K562 (cell line): ENCODE results near the gene FHIT. TPM values are rescaled to one million over a fixed set of nuclear protein-coding genes. Genes with fewer than 3 reads are reported as not detected.

Experiments
- ATAC-seq: fragments of 200-7000 bp; cut with Tn5 transposase; 3 replicates; pipeline ENCODE4 v1.9.1; 2020; ENCODE audit warnings: moderate library complexity
- BruUV-seq: library from RNA; stranded (reverse); fragments of 400-500 nt; replicated peaks from 2 replicates; lab custom pipeline; 2021; lab: Mats Ljungman, UMichigan
- CTCF ChIA-PET: fragments of 300-600 bp; formaldehyde crosslinking; extraction: SDS; loops from one replicate; lab custom pipeline; 2021; ENCODE audit warnings: low intra/inter-chr PET ratio; lab: Yijun Ruan, JAX
- POLR2A ChIA-PET: fragments of 300-600, 350-650 bp; sonication (Branson Sonifier 250); formaldehyde crosslinking; extraction: SDS; loops from one replicate; lab custom pipeline; 2021; ENCODE audit warnings: antibody characterized with exemption, inconsistent platforms; lab: Yijun Ruan, JAX
- DNase-seq, 4 experiments: peaks; one replicate each; pipeline versions ENCODE4 v3.0.0 to v3.0.0-alpha.2; 2011 to 2018; ENCODE audit warnings: low spot score in 3 of 4, mixed read lengths in 3 of 4; ENCODE audit errors: extremely low read depth in 1 of 4
- FAIRE-seq: peaks from 2 replicates; lab custom pipeline; 2011; peaks lifted over from hg19 to GRCh38; lab: Jason Lieb, UNC
- H2AFZ ChIP-seq: 2 replicates; pipeline ENCODE4 v1.6.0; 2011; ENCODE audit warnings: low read depth, low read length, control low read depth, inconsistent platforms
- H3K27ac ChIP-seq: fragments of 200-600 bp; 3 replicates; pipeline ENCODE4 v1.8.0; 2011; ENCODE audit warnings: low read depth, mild to moderate bottlenecking, control low read depth, inconsistent platforms, low read length, moderate library complexity, mixed read lengths; ENCODE audit errors: extremely low read depth
- H3K27me3 ChIP-seq, 2 experiments: fragments of 300-600 bp in 1 of 2; 2 replicates in 1 of 2; 3 replicates in 1 of 2; pipeline versions ENCODE4 v1.6.0 to v1.8.0; 2011; ENCODE audit warnings: inconsistent platforms in 2 of 2, low read length in 2 of 2, mild to moderate bottlenecking in 1 of 2, mixed read lengths in 1 of 2, moderate library complexity in 1 of 2; ENCODE audit not compliant: control insufficient read depth in 2 of 2, insufficient read depth in 2 of 2
- H3K36me3 ChIP-seq: fragments of 300-600 bp; 3 replicates; pipeline ENCODE4 v1.8.0; 2011; ENCODE audit warnings: mild to moderate bottlenecking, low read length, inconsistent platforms; ENCODE audit not compliant: control insufficient read depth, insufficient read depth
- H3K4me1 ChIP-seq, 2 experiments: fragments of 200-600 bp in 1 of 2; replicated peaks in 1 of 2; 2 replicates in 1 of 2; 3 replicates in 1 of 2; pipeline versions ENCODE4 v1.5.1 to v1.8.0; 2011; ENCODE audit warnings: inconsistent platforms in 2 of 2, low read length in 2 of 2, mild to moderate bottlenecking in 1 of 2, mixed read lengths in 1 of 2, moderate library complexity in 1 of 2; ENCODE audit not compliant: control insufficient read depth in 2 of 2, insufficient read depth in 2 of 2
- H3K4me2 ChIP-seq: 2 replicates; pipeline ENCODE4 v1.6.1; 2011; ENCODE audit warnings: low read length, control low read depth, inconsistent platforms, mixed read lengths; ENCODE audit not compliant: insufficient read depth
- H3K4me3 ChIP-seq: fragments of 200-600 bp; sonication (generic), shearing (Covaris generic); 2 replicates; pipeline ENCODE4 v1.5.1; 2016; ENCODE audit warnings: control low read depth, inconsistent platforms
- H3K79me2 ChIP-seq: fragments of 200-600 bp; 3 replicates; pipeline ENCODE4 v1.8.0; 2011; ENCODE audit warnings: low read length, inconsistent platforms; ENCODE audit not compliant: control insufficient read depth, insufficient read depth
- H3K9ac ChIP-seq, 2 experiments: 2 replicates each; pipeline versions ENCODE4 v1.6.0 to v1.6.1; 2011; ENCODE audit warnings: low read depth in 2 of 2, low read length in 2 of 2, control low read depth in 1 of 2, inconsistent platforms in 1 of 2, mild to moderate bottlenecking in 1 of 2, mixed read lengths in 1 of 2; ENCODE audit not compliant: insufficient read depth in 1 of 2
- H3K9me1 ChIP-seq: one replicate; pipeline ENCODE4 v1.6.0; 2011; ENCODE audit warnings: inconsistent platforms, mild to moderate bottlenecking, low read length, moderate library complexity; ENCODE audit not compliant: control insufficient read depth, insufficient read depth
- H3K9me3 ChIP-seq: replicated peaks from 2 replicates; pipeline ENCODE4 v1.5.1; 2011; ENCODE audit warnings: low read depth, low read length, inconsistent platforms; ENCODE audit not compliant: control insufficient read depth, insufficient read depth
- H4K20me1 ChIP-seq: replicated peaks from 2 replicates; pipeline ENCODE4 v1.6.1; 2011; ENCODE audit warnings: low read length, inconsistent platforms, mixed read lengths; ENCODE audit not compliant: control insufficient read depth, insufficient read depth
- ARID1B ChIP-seq: fragments of 450-650 bp; IDR thresholded peaks from 2 replicates; pipeline ENCODE4 v1.6.1; 2016; ENCODE audit warnings: antibody characterized with exemption, mild to moderate bottlenecking, inconsistent platforms
- ATF1 ChIP-seq, 2 experiments: fragments of 450-650 bp in 1 of 2; IDR thresholded peaks; 2 replicates each; pipeline ENCODE4 v1.6.1; 2016; ENCODE audit warnings: missing compliant biosample characterization in 1 of 2, missing genetic modification characterization in 1 of 2
- CHCHD3 ChIP-seq: fragments of 250-450 bp; sonication (Bioruptor Pico); IDR thresholded peaks from 2 replicates; pipeline ENCODE4 v2.1.2; 2022; ENCODE audit warnings: mild to moderate bottlenecking
- DACH1 ChIP-seq: fragments of 450-650 bp; IDR thresholded peaks from 2 replicates; pipeline ENCODE4 v1.6.1; 2018; ENCODE audit not compliant: partially characterized antibody
- DNMT1 ChIP-seq: fragments of 450-650 bp; IDR thresholded peaks from 2 replicates; pipeline ENCODE4 v1.6.1; 2016; ENCODE audit warnings: antibody characterized with exemption, mild to moderate bottlenecking
- DPF2 ChIP-seq: fragments of 450-650 bp; IDR thresholded peaks from 2 replicates; pipeline ENCODE4 v1.6.1; 2016
- EHMT2 ChIP-seq: fragments of 450-650 bp; IDR thresholded peaks from 2 replicates; pipeline ENCODE4 v1.6.1; 2018; ENCODE audit warnings: antibody characterized with exemption
- HIVEP1 ChIP-seq: fragments of 250-450 bp; sonication (Bioruptor Pico); IDR thresholded peaks from 2 replicates; pipeline ENCODE4 v1.4.0; 2020; ENCODE audit warnings: mild to moderate bottlenecking
- HMG20A ChIP-seq: fragments of 450-650 bp; formaldehyde crosslinking; conservative IDR thresholded peaks from 2 replicates; pipeline ENCODE4 v1.4.0; 2020; ENCODE audit warnings: mild to moderate bottlenecking, mixed read lengths
- HNRNPLL ChIP-seq: fragments of 200-400 bp; formaldehyde crosslinking; IDR thresholded peaks from 2 replicates; pipeline ENCODE4 v1.6.1; 2017; ENCODE audit warnings: low read length, low read depth, mild to moderate bottlenecking; ENCODE audit not compliant: poor library complexity, severe bottlenecking
- MCM7 ChIP-seq, 2 experiments: fragments of 450-650 bp; IDR thresholded peaks; 2 replicates each; pipeline ENCODE4 v1.6.1; 2016 to 2018
- NCOR1 ChIP-seq: fragments of 450-650 bp; IDR thresholded peaks from 2 replicates; pipeline ENCODE4 v1.6.1; 2016; ENCODE audit warnings: mild to moderate bottlenecking, moderate library complexity
- RBM34 ChIP-seq: fragments of 200-400 bp; formaldehyde crosslinking; IDR thresholded peaks from 2 replicates; pipeline ENCODE4 v1.6.1; 2018; ENCODE audit warnings: low read length, borderline replicate concordance; ENCODE audit not compliant: insufficient read depth
- SP2 ChIP-seq: IDR thresholded peaks from 2 replicates; pipeline ENCODE4 v1.6.1; 2011; ENCODE audit warnings: mild to moderate bottlenecking, low read depth, low read length, moderate library complexity; ENCODE audit not compliant: poor library complexity, severe bottlenecking; ENCODE audit errors: extremely low read depth
- TAL1 ChIP-seq: fragments of 450-650 bp; IDR thresholded peaks from 2 replicates; pipeline ENCODE4 v1.6.1; 2016; ENCODE audit warnings: mild to moderate bottlenecking
- ZEB2 ChIP-seq: fragments of 450-650 bp; IDR thresholded peaks from 2 replicates; pipeline ENCODE4 v1.6.1; 2016
- ZKSCAN3 ChIP-seq: fragments of 250-450 bp; sonication (Bioruptor Pico); IDR thresholded peaks from 2 replicates; pipeline ENCODE4 v1.4.0; 2020
- ZKSCAN8 ChIP-seq: fragments of 200-800 bp; sonication (Bioruptor generic); IDR thresholded peaks from 2 replicates; pipeline ENCODE4 v1.6.1; 2016; ENCODE audit warnings: missing genetic modification characterization, missing compliant biosample characterization
- WGBS: fragments of 100-300 bp; shearing (Covaris generic); methylation state at CpG from one replicate; pipeline ENCODE4 v1.1.6; 2016; ENCODE audit warnings: low coverage, mixed read lengths; ENCODE audit not compliant: insufficient coverage; ENCODE audit errors: missing lambda C conversion rate; 5-methylcytosine and 5-hydroxymethylcytosine counted together
- in situ Hi-C: fragments of 300-500 bp; cut with MboI; formaldehyde crosslinking; loops from 4 replicates; pipeline ENCODE4 v1.15.0; 2018; ENCODE audit warnings: inconsistent platforms, mixed read lengths
- intact Hi-C: fragments of 100-400 bp; cut with micrococcal nuclease; formaldehyde crosslinking; loops from 2 replicates; pipeline ENCODE4 v1.14.2; 2022
- polyA plus RNA-seq, 8 experiments: library from polyadenylated mRNA; depleted of rRNA in 4 of 8; stranded (reverse) in 5 of 8; unstranded in 3 of 8; fragments of >200 nt; fragmentation: Nextera tagmentation in 2 of 8; fragmentation: Illumina TruSeq in 1 of 8; extraction: Ambion mirVana in 2 of 8; extraction: Trizol in 1 of 8; gene quantifications; 2 replicates each; pipeline versions ENCODE4 v1.2.1 to v1.2.3, GENCODE V29; 2011 to 2014; ENCODE audit warnings: inconsistent platforms in 1 of 8, missing spikeins in 1 of 8
- total RNA-seq, 7 experiments: library from RNA; depleted of rRNA in 6 of 7; stranded (reverse); fragments of >200 nt in 6 of 7; fragmentation: Illumina TruSeq in 2 of 7; extraction: Trizol in 2 of 7; gene quantifications; 2 replicates each; pipeline versions ENCODE4 v1.2.1 to v1.2.3, GENCODE V29; 2011 to 2021; ENCODE audit warnings: low replicate concordance in 1 of 7
- TF ChIP-seq, protein P1 (sequence below): fragments of 150-350 bp; IDR thresholded peaks from 2 replicates; pipeline ENCODE4 v1.6.1; 2014; ENCODE audit warnings: low read depth, mild to moderate bottlenecking, low read length, borderline replicate concordance

Gene FHIT
- total and polyA plus RNA-seq, 9 of the 15 experiments (the other 6 are each of a cell fraction or from before 2014, with no cell fraction given) = 1.7 to 9.1 (median 4.3) TPM

DNA sequence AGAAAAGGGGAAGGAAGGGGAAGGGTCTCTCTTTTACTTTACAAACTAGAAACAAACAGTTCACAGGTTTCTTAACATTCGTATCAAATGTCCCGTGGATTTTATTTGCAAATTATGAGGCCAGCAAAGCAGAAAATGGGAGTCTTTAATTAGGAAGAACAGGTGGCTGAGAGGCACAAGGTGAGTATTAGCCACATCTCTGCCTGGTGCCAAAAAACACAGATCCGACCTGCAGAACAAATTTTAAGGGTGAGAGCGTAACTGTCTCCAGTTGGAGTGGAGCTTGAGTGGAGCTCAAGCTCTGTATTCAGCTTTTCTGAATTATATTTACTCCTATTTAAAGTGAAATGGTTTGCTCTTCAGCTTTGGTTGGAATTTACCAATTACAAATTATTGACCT lies 1004.9 kb downstream of the FHIT start (continued):
- TF ChIP-seq, protein P1, sequence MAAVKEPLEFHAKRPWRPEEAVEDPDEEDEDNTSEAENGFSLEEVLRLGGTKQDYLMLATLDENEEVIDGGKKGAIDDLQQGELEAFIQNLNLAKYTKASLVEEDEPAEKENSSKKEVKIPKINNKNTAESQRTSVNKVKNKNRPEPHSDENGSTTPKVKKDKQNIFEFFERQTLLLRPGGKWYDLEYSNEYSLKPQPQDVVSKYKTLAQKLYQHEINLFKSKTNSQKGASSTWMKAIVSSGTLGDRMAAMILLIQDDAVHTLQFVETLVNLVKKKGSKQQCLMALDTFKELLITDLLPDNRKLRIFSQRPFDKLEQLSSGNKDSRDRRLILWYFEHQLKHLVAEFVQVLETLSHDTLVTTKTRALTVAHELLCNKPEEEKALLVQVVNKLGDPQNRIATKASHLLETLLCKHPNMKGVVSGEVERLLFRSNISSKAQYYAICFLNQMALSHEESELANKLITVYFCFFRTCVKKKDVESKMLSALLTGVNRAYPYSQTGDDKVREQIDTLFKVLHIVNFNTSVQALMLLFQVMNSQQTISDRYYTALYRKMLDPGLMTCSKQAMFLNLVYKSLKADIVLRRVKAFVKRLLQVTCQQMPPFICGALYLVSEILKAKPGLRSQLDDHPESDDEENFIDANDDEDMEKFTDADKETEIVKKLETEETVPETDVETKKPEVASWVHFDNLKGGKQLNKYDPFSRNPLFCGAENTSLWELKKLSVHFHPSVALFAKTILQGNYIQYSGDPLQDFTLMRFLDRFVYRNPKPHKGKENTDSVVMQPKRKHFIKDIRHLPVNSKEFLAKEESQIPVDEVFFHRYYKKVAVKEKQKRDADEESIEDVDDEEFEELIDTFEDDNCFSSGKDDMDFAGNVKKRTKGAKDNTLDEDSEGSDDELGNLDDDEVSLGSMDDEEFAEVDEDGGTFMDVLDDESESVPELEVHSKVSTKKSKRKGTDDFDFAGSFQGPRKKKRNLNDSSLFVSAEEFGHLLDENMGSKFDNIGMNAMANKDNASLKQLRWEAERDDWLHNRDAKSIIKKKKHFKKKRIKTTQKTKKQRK = no peak

DNA sequence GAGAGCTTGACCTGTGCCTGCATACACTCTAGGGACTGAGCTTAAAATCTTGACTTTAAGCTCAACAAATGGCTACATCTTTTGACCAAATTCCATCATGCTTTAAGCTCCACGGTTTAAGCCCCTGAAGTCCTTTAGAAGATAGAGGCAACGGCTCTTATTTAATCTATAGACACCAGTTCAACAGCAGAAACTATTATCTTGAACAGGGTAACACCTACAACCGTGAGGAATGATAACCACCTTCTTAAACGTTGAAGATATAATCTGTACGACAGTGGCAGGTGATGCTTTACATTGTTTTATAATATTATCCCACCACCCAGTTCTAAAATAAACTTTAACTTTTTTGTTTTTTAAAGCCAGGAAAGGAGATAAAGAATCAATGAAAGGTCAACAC lies 1007.8 kb downstream of the FHIT start:
- Histone ChIP-seq H3K4me3 (no peak overlapping the region), H3K9ac (peak overlapping the region in 1 of 2 experiments; percentile 10; a peak in 1 of 4 replicates), H2AFZ (peak overlapping the region; percentile 17; the same call in 1 of the 2 replicates), H3K79me2 (peaks cover 6% of the 10 kb centered on the region; the same call in 1 of the 3 replicates), H3K27ac (peak overlapping the region; percentile 59; the same call in 2 of the 3 replicates), H3K36me3 (no peaks in the 10 kb centered on the region), H3K9me3 (no peaks in the 10 kb centered on the region), H3K4me2 (peak overlapping the region; percentile 39), H3K27me3 (no peaks in the 10 kb centered on the region), H3K9me1 (no peaks in the 10 kb centered on the region), H4K20me1 (no peaks in the 10 kb centered on the region), H3K4me1 (peaks cover 0 to 18% of the 10 kb centered on the region in 2 experiments; a peak in 2 of 5 replicates)
- ChIA-PET CTCF (no interaction called here), POLR2A (no interaction called here)
- peak; percentile 76 for ATAC-seq
- WGBS = 3% methylated on average over 5 of the region's 5 CpGs
- intact Hi-C loops = no loop called here
- DNase-seq = peak in 1 of 4 experiments; percentile 35
- BruUV-seq = no TSS peak
- FAIRE-seq = peak; percentile 59
- in situ Hi-C loops = no loop called here
- TF ChIP-seq HMG20A (no peak), TAL1 (peak; percentile 59; the same call in 1 of the 2 replicates), MCM7 (IDR thresholded peaks at IDR 0.05) (no peak), SP2 (no peak), DACH1 (no peak), ZEB2 (0 out of 2 replicates have a peak, but pooled peaks have one; percentile 16), NCOR1 (peak; percentile 44; the same call in 1 of the 2 replicates), ARID1B (peak; percentile 67), ZKSCAN3 (CRISPR knock-in tag) (no peak), HIVEP1 (no peak), ATF1 (CRISPR knock-in tag; IDR thresholded peaks at IDR 0.05) (no peak), ATF1 (tag; IDR thresholded peaks at IDR 0.05) (no peak), ZKSCAN8 (CRISPR knock-in tag) (no peak), DPF2 (peak; percentile 30; the same call in 1 of the 2 replicates), EHMT2 (no peak), RBM34 (no peak), HNRNPLL (no peak), DNMT1 (no peak), CHCHD3 (CRISPR knock-in tag) (no peak)
